H7 (cell line): ENCODE measurements around the gene DIP2B. TPM values are rescaled to one million over a fixed set of nuclear protein-coding genes. Genes with fewer than 3 reads are reported as not detected.

Source experiments
- DNase-seq: peaks from one replicate; pipeline ENCODE4 v3.0.0; 2012
- H3K27me3 ChIP-seq: 2 replicates; pipeline ENCODE4 v1.6.0; 2011; ENCODE audit warnings: mild to moderate bottlenecking, low read length; ENCODE audit not compliant: control insufficient read depth, insufficient read depth
- H3K36me3 ChIP-seq: replicated peaks from 2 replicates; pipeline ENCODE4 v1.5.1; 2011; ENCODE audit warnings: low read length; ENCODE audit not compliant: control insufficient read depth, insufficient read depth
- H3K4me3 ChIP-seq: 2 replicates; pipeline ENCODE4 v1.5.1; 2011; ENCODE audit warnings: low read depth, mild to moderate bottlenecking, control low read depth, low read length, moderate library complexity; ENCODE audit not compliant: insufficient read depth
- total RNA-seq: library from RNA; depleted of rRNA; stranded (reverse); fragments of >200 nt; shearing (Covaris generic); gene quantifications from 2 replicates; pipeline ENCODE4 v1.2.3, GENCODE V29; 2014

The DIP2B gene
- total RNA-seq, 1 experiment from 2014 or later, result 13.7 TPM

DNA sequence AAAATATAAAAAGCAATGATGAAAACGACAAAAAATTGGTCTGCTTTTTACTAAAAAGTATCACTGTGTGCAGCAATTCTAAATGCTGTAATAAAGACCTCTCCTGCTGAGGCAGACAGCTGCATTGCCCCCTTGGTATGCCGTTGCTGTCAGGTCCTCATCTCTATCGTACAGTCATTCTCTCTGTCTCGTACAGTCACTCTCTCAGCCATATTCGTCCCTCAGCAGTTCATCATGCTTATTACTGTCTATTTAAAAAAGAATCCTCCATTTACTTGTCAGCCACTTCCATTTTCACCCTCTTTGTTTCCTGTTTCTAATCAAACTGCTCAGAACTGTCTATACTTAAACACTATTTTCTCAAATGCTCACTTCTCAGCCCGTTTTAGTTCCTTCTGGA, 123.6 kb downstream of the DIP2B start:
- no peak overlapping the region for H3K4me3 ChIP-seq
- H3K36me3 ChIP-seq, result no peaks in the 10 kb centered on the region; the same call in 1 of the 2 replicates
- no peaks in the 10 kb centered on the region for H3K27me3 ChIP-seq
- DNase-seq, result no peak

DNA sequence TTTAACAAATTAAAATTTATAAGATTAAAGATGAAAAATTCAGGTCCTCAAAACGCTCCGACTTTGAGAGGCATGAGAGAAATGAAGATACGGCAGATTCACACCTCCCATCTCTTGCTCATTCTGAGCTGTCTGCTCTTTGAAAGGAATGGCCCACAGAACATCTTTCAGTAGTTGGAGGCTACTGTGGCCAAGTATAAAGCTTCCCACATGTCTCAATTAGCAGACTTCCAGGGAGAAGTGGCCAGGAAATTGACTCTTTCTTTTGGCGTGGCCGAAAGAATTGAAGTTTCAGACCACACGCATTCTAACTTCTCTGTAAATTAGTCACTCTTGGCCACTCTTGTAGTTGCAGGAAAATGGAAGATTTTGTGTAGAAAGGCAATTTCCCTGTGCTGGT, 129.2 kb downstream of the DIP2B start:
- DNase-seq, result no peak
- Histone ChIP-seq H3K27me3 (no peaks in the 10 kb centered on the region), H3K36me3 (no peaks in the 10 kb centered on the region), H3K4me3 (no peak overlapping the region)

GRCh38 chr12:50634379-50634778, 129.6 kb downstream of the DIP2B start:
- H3K36me3 ChIP-seq, result no peaks in the 10 kb centered on the region
- no peak overlapping the region for H3K4me3 ChIP-seq
- DNase-seq, result no peak
- no peaks in the 10 kb centered on the region for H3K27me3 ChIP-seq

GRCh38 chr12:50635364-50635763, 130.6 kb downstream of the DIP2B start:
- H3K27me3 ChIP-seq, result no peaks in the 10 kb centered on the region
- no peak overlapping the region for H3K4me3 ChIP-seq
- no peaks in the 10 kb centered on the region for H3K36me3 ChIP-seq
- DNase-seq, result no peak

GRCh38 chr12:50635857-50636256, 131.1 kb downstream of the DIP2B start:
- Histone ChIP-seq H3K4me3 (no peak overlapping the region), H3K27me3 (no peaks in the 10 kb centered on the region), H3K36me3 (no peaks in the 10 kb centered on the region)
- no peak for DNase-seq

- DNase-seq, result no peak
- no peaks in the 10 kb centered on the region for H3K36me3 ChIP-seq
- H3K4me3 ChIP-seq, result no peak overlapping the region
- no peaks in the 10 kb centered on the region for H3K27me3 ChIP-seq
These were observed 131.7 kb downstream of the DIP2B start for GRCh38 chr12:50636505-50636904.

GRCh38 chr12:50637870-50638481, 133.2 kb downstream of the DIP2B start:
- H3K4me3 ChIP-seq, result no peak overlapping the region
- H3K27me3 ChIP-seq, result no peaks in the 10 kb centered on the region
- DNase-seq, result peak; percentile 33
- no peaks in the 10 kb centered on the region for H3K36me3 ChIP-seq

GRCh38 chr12:50638482-50638880, 133.7 kb downstream of the DIP2B start:
- Histone ChIP-seq H3K4me3 (no peak overlapping the region), H3K27me3 (no peaks in the 10 kb centered on the region)
- no peak for DNase-seq

DNA sequence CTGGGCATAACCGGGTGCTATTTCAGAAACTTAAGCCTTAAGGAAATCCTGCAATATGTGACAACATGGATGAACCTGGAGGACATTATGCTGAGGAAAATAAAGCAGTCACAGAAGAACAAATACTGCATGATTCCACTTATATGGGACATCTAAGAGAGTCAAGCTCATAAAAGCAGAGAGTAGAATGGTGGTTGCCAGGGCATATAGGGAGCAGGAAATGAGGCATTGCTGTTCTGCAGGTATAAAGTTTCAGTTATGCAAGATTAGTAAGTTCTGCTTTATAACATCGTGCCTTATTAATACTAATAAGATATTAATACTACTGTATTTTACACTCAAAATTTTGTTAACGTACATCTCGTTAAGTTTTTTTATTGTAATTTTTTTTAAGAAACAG, 134.9 kb downstream of the DIP2B start:
- Histone ChIP-seq H3K36me3 (no peaks in the 10 kb centered on the region), H3K27me3 (no peaks in the 10 kb centered on the region), H3K4me3 (no peak overlapping the region)
- no peak for DNase-seq

More at GRCh38 chr12:50638482-50638880, 133.7 kb downstream of the DIP2B start:
- no peaks in the 10 kb centered on the region for H3K36me3 ChIP-seq

- Histone ChIP-seq H3K36me3 (no peaks in the 10 kb centered on the region), H3K27me3 (no peaks in the 10 kb centered on the region), H3K4me3 (no peak overlapping the region)
- DNase-seq, result no peak
These were observed 135.6 kb downstream of the DIP2B start for GRCh38 chr12:50640321-50640939.

DNA sequence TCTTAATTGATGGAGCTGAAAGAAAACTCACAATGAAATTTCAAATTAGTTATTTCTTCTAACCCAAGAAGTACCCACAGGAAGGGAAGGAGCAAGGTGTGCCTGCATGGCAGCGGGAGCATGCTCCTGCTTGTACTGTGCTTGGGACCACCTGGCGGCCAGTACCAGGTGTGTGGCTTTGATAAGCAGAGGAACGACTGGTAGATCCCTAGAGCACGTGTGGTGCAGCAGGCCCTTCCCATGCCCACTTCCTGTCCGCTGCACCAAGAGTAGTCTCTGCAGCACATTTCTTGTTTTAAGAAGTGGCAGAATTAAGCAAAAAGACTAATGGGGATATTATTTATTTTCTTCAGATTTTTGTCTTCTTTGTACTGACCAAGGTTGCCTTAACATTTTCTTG, 136.8 kb downstream of the DIP2B start:
- H3K36me3 ChIP-seq, result no peaks in the 10 kb centered on the region
- H3K4me3 ChIP-seq, result no peak overlapping the region
- DNase-seq, result peak; percentile 43
- H3K27me3 ChIP-seq, result no peaks in the 10 kb centered on the region

DNA sequence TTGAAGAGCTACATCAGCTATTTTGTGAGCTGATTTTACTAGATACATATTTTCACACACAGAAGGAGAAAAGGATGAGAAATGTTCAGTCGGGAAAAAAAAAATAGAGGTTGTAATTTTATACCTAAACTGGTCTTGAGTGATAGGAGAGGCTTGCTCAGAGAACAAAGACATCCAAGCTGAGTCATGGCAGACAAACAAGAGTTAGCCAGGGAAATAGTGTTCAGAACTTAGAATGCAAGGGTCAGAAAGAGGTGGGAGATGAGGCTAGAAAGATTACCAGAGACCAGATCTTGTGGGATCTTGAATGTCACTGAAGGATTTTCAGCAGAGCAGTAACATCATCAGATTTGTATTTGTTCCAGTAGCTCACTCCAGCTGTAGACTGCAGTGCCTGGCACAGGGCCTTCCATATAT, 137.3 kb downstream of the DIP2B start:
- no peaks in the 10 kb centered on the region for H3K36me3 ChIP-seq
- no peak overlapping the region for H3K4me3 ChIP-seq
- no peaks in the 10 kb centered on the region for H3K27me3 ChIP-seq
- no peak for DNase-seq

- Histone ChIP-seq H3K27me3 (no peaks in the 10 kb centered on the region), H3K4me3 (no peak overlapping the region), H3K36me3 (no peaks in the 10 kb centered on the region)
- no peak for DNase-seq
These were observed 138.0 kb downstream of the DIP2B start for GRCh38 chr12:50642761-50643160.

GRCh38 chr12:50647031-50647430, 142.2 kb downstream of the DIP2B start:
- no peak for DNase-seq
- no peak overlapping the region for H3K4me3 ChIP-seq
- H3K27me3 ChIP-seq, result no peaks in the 10 kb centered on the region
- no peaks in the 10 kb centered on the region for H3K36me3 ChIP-seq

GRCh38 chr12:50647479-50647878, 142.7 kb downstream of the DIP2B start:
- no peak overlapping the region for H3K4me3 ChIP-seq
- no peak for DNase-seq

More at GRCh38 chr12:50647479-50647878, 142.7 kb downstream of the DIP2B start:
- Histone ChIP-seq H3K27me3 (no peaks in the 10 kb centered on the region), H3K36me3 (no peaks in the 10 kb centered on the region)
